Measurements from ENCODE around the gene SSBP3.

- TF ChIP-seq CTCF (IDR thresholded peaks at IDR 0.05) = no peak
- TF ChIP-seq POLR2A (IDR thresholded peaks at IDR 0.05) = no peak
- no peak for TF ChIP-seq EP300 (IDR thresholded peaks at IDR 0.05)
These were observed 178.3 kb downstream of the SSBP3 start for GRCh38 chr1:54227891-54228310.
